Endothelial cell of umbilical vein (primary cell): ENCODE measurements around the gene TPT1.
"Not testable (repeated sequence)": the region's sequence is repeated elsewhere in the genome, so short reads cannot be mapped to it uniquely, and the experiment has no call there.

Source experiments
- CTCF ChIP-seq, 2 donors: IDR thresholded peaks; 1 replicate in 1 of 2; 2 replicates in 1 of 2; pipeline ENCODE4 v1.5.1; 2011; ENCODE audit warnings: low read length in 2 of 2, mild to moderate bottlenecking in 2 of 2, moderate library complexity in 2 of 2, control low read depth in 1 of 2, inconsistent platforms in 1 of 2, low read depth in 1 of 2; ENCODE audit not compliant: insufficient read depth in 1 of 2; ENCODE audit errors: extremely low read depth in 1 of 2
- EZH2 ChIP-seq: IDR thresholded peaks from 2 replicates; pipeline ENCODE4 v1.6.1; 2012; ENCODE audit warnings: borderline replicate concordance, low read depth, mild to moderate bottlenecking, moderate library complexity, low read length, inconsistent platforms; ENCODE audit not compliant: severe bottlenecking
- JUN ChIP-seq: IDR thresholded peaks from 2 replicates; pipeline ENCODE4 v1.6.1; 2011; ENCODE audit warnings: borderline replicate concordance, low read depth; ENCODE audit not compliant: insufficient read length, insufficient read depth
- MAX ChIP-seq: IDR thresholded peaks from 2 replicates; pipeline ENCODE4 v1.6.1; 2011; ENCODE audit not compliant: insufficient read depth, insufficient read length
- POLR2A ChIP-seq: IDR thresholded peaks from 2 replicates; pipeline ENCODE4 v1.6.1; 2012; ENCODE audit warnings: low read depth, mild to moderate bottlenecking, control low read depth, low read length

GRCh38 chr13:45377314-45377713 lies 36.3 kb upstream of the TPT1 start:
- not testable (repeated sequence) for TF ChIP-seq MAX; CTCF (IDR thresholded peaks at IDR 0.05; ENCODE audit: extremely low read depth in 1 of 2, insufficient read depth in 1 of 2, low read depth in 1 of 2, low read length in 2 of 2); POLR2A; EZH2; JUN
